OCI-LY7 (cell line): ENCODE measurements around the gene UBE2G2. TPM values are rescaled to one million over a fixed set of nuclear protein-coding genes. Genes with fewer than 3 reads are reported as not detected.

Experiments used
- BruUV-seq: library from RNA; stranded (reverse); fragments of 400-500 nt; replicated peaks from 2 replicates; lab custom pipeline; 2021; lab: Mats Ljungman, UMichigan
- CTCF ChIA-PET: fragments of 300-600 bp; sonication (Branson Sonifier 250); formaldehyde crosslinking; loops from one replicate; lab custom pipeline; 2022; ENCODE audit warnings: antibody characterized with exemption; ENCODE audit not compliant: unreplicated experiment; lab: Charles Lee
- POLR2A ChIA-PET: fragments of 300-600 bp; sonication (Branson Sonifier 250); formaldehyde crosslinking; loops from one replicate; lab custom pipeline; 2022; ENCODE audit warnings: antibody characterized with exemption; lab: Charles Lee
- DNase-seq: peaks from one replicate; pipeline ENCODE4 v3.0.0-alpha.2; 2015; ENCODE audit warnings: low spot score
- H2AFZ ChIP-seq: fragments of 200-600 bp; sonication (generic), shearing (Covaris generic); 2 replicates; pipeline ENCODE4 v1.6.1; 2014; ENCODE audit warnings: mild to moderate bottlenecking, antibody characterized with exemption, low read length, moderate library complexity
- H3K27ac ChIP-seq: fragments of 200-600 bp; sonication (generic); 2 replicates; pipeline ENCODE4 v1.5.1; 2014; ENCODE audit warnings: mixed run types, low read depth, mild to moderate bottlenecking, moderate library complexity, low read length, inconsistent platforms; ENCODE audit not compliant: poor library complexity, severe bottlenecking
- H3K36me3 ChIP-seq: fragments of 200-600 bp; sonication (generic); 2 replicates; pipeline ENCODE4 v1.6.1; 2014; ENCODE audit warnings: mild to moderate bottlenecking, antibody characterized with exemption, low read length, moderate library complexity, mixed read lengths; ENCODE audit not compliant: insufficient read depth
- H3K4me1 ChIP-seq: fragments of 200-600 bp; sonication (generic); 2 replicates; pipeline ENCODE4 v1.5.1; 2014; ENCODE audit warnings: mild to moderate bottlenecking, low read length; ENCODE audit not compliant: insufficient read depth, poor library complexity, severe bottlenecking
- H3K4me2 ChIP-seq: fragments of 200-600 bp; sonication (generic); 2 replicates; pipeline ENCODE4 v1.6.1; 2014; ENCODE audit warnings: mild to moderate bottlenecking, low read length
- H3K4me3 ChIP-seq: fragments of 200-600 bp; sonication (generic); 2 replicates; pipeline ENCODE4 v1.5.1; 2014; ENCODE audit warnings: mild to moderate bottlenecking, low read depth, low read length; ENCODE audit not compliant: poor library complexity, severe bottlenecking
- H3K79me2 ChIP-seq: fragments of 200-600 bp; sonication (generic); 2 replicates; pipeline ENCODE4 v1.6.1; 2016; ENCODE audit warnings: low read depth, mild to moderate bottlenecking, low read length, moderate library complexity, mixed read lengths; ENCODE audit not compliant: insufficient read depth
- H3K9me2 ChIP-seq: fragments of 200-600 bp; sonication (generic); 2 replicates; pipeline ENCODE4 v1.6.1; 2016; ENCODE audit warnings: mild to moderate bottlenecking, low read length, mixed read lengths; ENCODE audit not compliant: insufficient read depth
- H3K9me3 ChIP-seq: fragments of 200-600 bp; sonication (generic); 2 replicates; pipeline ENCODE4 v1.6.1; 2014; ENCODE audit warnings: mild to moderate bottlenecking, mixed run types, low read length, mixed read lengths
- H4K20me1 ChIP-seq: fragments of 200-600 bp; sonication (generic); 2 replicates; pipeline ENCODE4 v1.6.1; 2014; ENCODE audit warnings: mild to moderate bottlenecking, antibody characterized with exemption, low read length, moderate library complexity, mixed read lengths; ENCODE audit not compliant: insufficient read depth
- CTCF ChIP-seq: fragments of 200-600 bp; sonication (generic); conservative IDR thresholded peaks from 2 replicates; pipeline ENCODE4 v1.5.1; 2014; ENCODE audit warnings: mild to moderate bottlenecking, antibody characterized with exemption, low read length, moderate library complexity, mixed read lengths
- EZH2phosphoT487 ChIP-seq: fragments of 200-600 bp; sonication (generic); IDR thresholded peaks from 2 replicates; pipeline ENCODE4 v1.6.1; 2018; ENCODE audit warnings: low read depth, borderline replicate concordance, mild to moderate bottlenecking, mixed run types, antibody characterized with exemption, low read length, moderate library complexity, mixed read lengths
- intact Hi-C: fragments of 100-400 bp; cut with micrococcal nuclease; formaldehyde crosslinking; loops from one replicate; pipeline ENCODE4 v1.10.0; 2022; ENCODE audit not compliant: unreplicated experiment
- total RNA-seq, 2 experiments: library from RNA; depleted of rRNA in 1 of 2; stranded (reverse); fragments of >200 nt in 1 of 2; shearing (Covaris generic) in 1 of 2; gene quantifications; 2 replicates each; pipeline ENCODE4 v1.2.3, GENCODE V29; 2014 to 2022

The UBE2G2 gene
- total RNA-seq, 2 experiments from 2014 or later, result 104 to 141 TPM

GRCh38 chr21:44767834-44768831, 33.5 kb downstream of the UBE2G2 start:
- H3K4me1 ChIP-seq, result no peaks in the 10 kb centered on the region
- H2AFZ ChIP-seq, result no peak overlapping the region
- no peaks in the 10 kb centered on the region for H3K9me3 ChIP-seq
- H3K36me3 ChIP-seq, result peaks cover 43% of the 10 kb centered on the region
- H3K9me2 ChIP-seq, result no peaks in the 10 kb centered on the region
- no peak for DNase-seq
- H3K4me2 ChIP-seq, result no peak overlapping the region
- intact Hi-C loops, result no loop called here
- H3K27ac ChIP-seq, result no peak overlapping the region
- CTCF ChIA-PET, result interaction anchor here (1.3 kb wide), 1 partner anchor 14 kb away, joined by 3 read pairs; no protein-coding TSS in a partner anchor
- POLR2A ChIA-PET, result no interaction called here
- no peaks in the 10 kb centered on the region for H3K79me2 ChIP-seq
- TF ChIP-seq EZH2phosphoT487 (no peak), CTCF (no peak)
- no peak overlapping the region for H3K4me3 ChIP-seq
- no peaks in the 10 kb centered on the region for H4K20me1 ChIP-seq
- BruUV-seq, result no TSS peak

DNA sequence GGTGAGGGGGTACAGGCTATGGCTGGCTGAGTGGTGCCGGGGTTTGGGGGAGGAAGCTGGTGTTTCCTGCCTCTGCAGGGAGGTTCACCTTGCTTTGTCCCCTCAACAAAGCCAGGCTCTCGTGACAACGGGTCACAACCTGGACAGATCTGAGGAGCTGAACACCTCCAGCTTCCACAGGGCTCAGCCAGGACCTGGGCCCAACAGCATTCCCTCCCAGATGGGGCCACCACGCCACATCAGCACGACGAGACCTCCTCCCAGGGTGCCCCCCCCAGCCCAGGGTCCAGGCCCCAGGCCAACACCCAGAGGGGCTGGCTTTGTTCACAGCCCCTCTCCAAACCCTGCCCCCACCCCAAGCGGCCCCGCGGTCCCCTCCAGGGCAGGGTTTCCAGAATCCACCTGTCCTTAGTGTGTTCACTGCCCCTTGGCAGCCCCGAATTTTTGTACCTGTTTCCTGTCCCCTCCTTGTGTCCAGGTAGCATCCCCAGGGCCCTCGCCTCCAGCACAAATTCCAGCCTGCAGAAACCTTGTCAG, 34.7 kb downstream of the UBE2G2 start:
- CTCF ChIA-PET, result no interaction called here
- POLR2A ChIA-PET, result no interaction called here

More for the DNA sequence above, 34.7 kb downstream of the UBE2G2 start:
- no TSS peak for BruUV-seq
- H3K4me3 ChIP-seq, result no peak overlapping the region
- intact Hi-C loops, result no loop called here
- H3K79me2 ChIP-seq, result no peaks in the 10 kb centered on the region
- no peak for DNase-seq
- TF ChIP-seq CTCF (no peak), EZH2phosphoT487 (no peak)
- H3K4me2 ChIP-seq, result no peak overlapping the region
- H3K4me1 ChIP-seq, result no peaks in the 10 kb centered on the region
- no peaks in the 10 kb centered on the region for H3K9me3 ChIP-seq
- H2AFZ ChIP-seq, result no peak overlapping the region
- H3K27ac ChIP-seq, result no peak overlapping the region
- no peaks in the 10 kb centered on the region for H4K20me1 ChIP-seq
- peaks cover 31% of the 10 kb centered on the region for H3K36me3 ChIP-seq
- no peaks in the 10 kb centered on the region for H3K9me2 ChIP-seq
